HL-60 (cell line): ENCODE results near the gene EYS.

ENCODE experiments used
- POLR2AphosphoS5 ChIP-seq: IDR thresholded peaks from 2 replicates; pipeline ENCODE4 v1.6.1; 2012; ENCODE audit warnings: low read depth
- TF ChIP-seq, protein P1 (sequence below): IDR thresholded peaks from one replicate; pipeline ENCODE4 v1.5.1; 2011; ENCODE audit warnings: low read length, control low read depth, inconsistent platforms; ENCODE audit not compliant: insufficient read depth

DNA sequence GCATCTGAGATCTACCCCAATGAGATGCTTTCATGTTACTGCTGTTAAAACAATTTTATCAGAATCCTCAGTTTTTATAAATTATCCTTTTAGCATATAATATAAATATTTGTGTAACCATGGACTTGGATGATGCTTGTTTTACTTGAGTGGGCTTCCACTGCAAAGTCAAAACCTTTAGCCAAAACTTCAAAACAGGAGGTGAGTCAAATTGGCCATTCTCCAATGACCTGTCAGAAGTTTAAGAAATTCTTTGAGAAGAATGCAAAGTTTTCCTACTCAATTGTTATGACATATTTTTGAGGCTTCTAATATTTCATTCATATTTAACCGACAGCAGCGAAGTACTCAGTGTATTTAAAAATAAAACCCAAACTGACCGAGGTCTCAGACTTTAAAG lies 507.9 kb downstream of the EYS start:
- no peak for TF ChIP-seq POLR2AphosphoS5
- TF ChIP-seq, protein P1, sequence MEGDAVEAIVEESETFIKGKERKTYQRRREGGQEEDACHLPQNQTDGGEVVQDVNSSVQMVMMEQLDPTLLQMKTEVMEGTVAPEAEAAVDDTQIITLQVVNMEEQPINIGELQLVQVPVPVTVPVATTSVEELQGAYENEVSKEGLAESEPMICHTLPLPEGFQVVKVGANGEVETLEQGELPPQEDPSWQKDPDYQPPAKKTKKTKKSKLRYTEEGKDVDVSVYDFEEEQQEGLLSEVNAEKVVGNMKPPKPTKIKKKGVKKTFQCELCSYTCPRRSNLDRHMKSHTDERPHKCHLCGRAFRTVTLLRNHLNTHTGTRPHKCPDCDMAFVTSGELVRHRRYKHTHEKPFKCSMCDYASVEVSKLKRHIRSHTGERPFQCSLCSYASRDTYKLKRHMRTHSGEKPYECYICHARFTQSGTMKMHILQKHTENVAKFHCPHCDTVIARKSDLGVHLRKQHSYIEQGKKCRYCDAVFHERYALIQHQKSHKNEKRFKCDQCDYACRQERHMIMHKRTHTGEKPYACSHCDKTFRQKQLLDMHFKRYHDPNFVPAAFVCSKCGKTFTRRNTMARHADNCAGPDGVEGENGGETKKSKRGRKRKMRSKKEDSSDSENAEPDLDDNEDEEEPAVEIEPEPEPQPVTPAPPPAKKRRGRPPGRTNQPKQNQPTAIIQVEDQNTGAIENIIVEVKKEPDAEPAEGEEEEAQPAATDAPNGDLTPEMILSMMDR, result no peak
